ENCODE measurements around the gene LRRC61. TPM values are rescaled to one million over a fixed set of nuclear protein-coding genes. Genes with fewer than 3 reads are reported as not detected.

Gene LRRC61
- total RNA-seq, 2 experiments from 2014 or later: 12.8 to 14.9 TPM

GRCh38 chr7:150339409-150339809, 16.3 kb downstream of the LRRC61 start:
- Mint-ChIP-seq H3K4me1 (no peaks in the 10 kb centered on the region), H3K27ac (no peak overlapping the region), H3K36me3 (ENCODE audit: low read depth) (no peaks in the 10 kb centered on the region), H3K4me3 (no peak overlapping the region), H3K9me3 (peaks cover 5% of the 10 kb centered on the region), H3K27me3 (peaks cover 24% of the 10 kb centered on the region)
- no peak for DNase-seq
- ChIA-PET CTCF (interaction anchor here (1.1 kb wide), 1 partner anchor 99 kb away, joined by 3 read pairs; no protein-coding TSS in a partner anchor), POLR2A (no interaction called here)

GRCh38 chr7:150340024-150340749, 17.0 kb downstream of the LRRC61 start:
- Mint-ChIP-seq H3K4me3 (no peak overlapping the region), H3K27ac (no peak overlapping the region), H3K9me3 (peaks cover 5% of the 10 kb centered on the region), H3K27me3 (peaks cover 24% of the 10 kb centered on the region), H3K36me3 (ENCODE audit: low read depth) (no peaks in the 10 kb centered on the region), H3K4me1 (no peaks in the 10 kb centered on the region)
- ChIA-PET POLR2A (no interaction called here), CTCF (interaction anchor here (1.1 kb wide), 1 partner anchor 98 kb away, joined by 3 read pairs; no protein-coding TSS in a partner anchor)
- DNase-seq: no peak

GRCh38 chr7:150340875-150341262, 17.7 kb downstream of the LRRC61 start:
- ChIA-PET POLR2A (no interaction called here), CTCF (no interaction called here)
- H3K36me3 Mint-ChIP-seq (ENCODE audit: low read depth): no peaks in the 10 kb centered on the region
- peaks cover 24% of the 10 kb centered on the region for H3K27me3 Mint-ChIP-seq
- H3K27ac Mint-ChIP-seq: no peak overlapping the region
- H3K4me3 Mint-ChIP-seq: no peak overlapping the region
- no peak for DNase-seq
- no peaks in the 10 kb centered on the region for H3K4me1 Mint-ChIP-seq
- H3K9me3 Mint-ChIP-seq: peaks cover 5% of the 10 kb centered on the region

GRCh38 chr7:150341263-150342120, 18.3 kb downstream of the LRRC61 start, which contains the start of gene RARRES2:
RARRES2 (minus strand) TSS chr7:150341629; CDS start chr7:150340609, 1,020 bp downstream.
- POLR2A ChIA-PET: no interaction called here
- Mint-ChIP-seq H3K36me3 (ENCODE audit: low read depth) (no peaks in the 10 kb centered on the region), H3K9me3 (peaks cover 5% of the 10 kb centered on the region), H3K4me1 (no peaks in the 10 kb centered on the region), H3K4me3 (no peak within 1 kb of the TSS), H3K27ac (no peak within 1 kb of the TSS), H3K27me3 (peaks cover 28% of the 10 kb centered on the region)
- no peak for DNase-seq
- CTCF ChIA-PET: no interaction called here

GRCh38 chr7:150342121-150342408, 18.9 kb downstream of the LRRC61 start:
- Mint-ChIP-seq H3K27me3 (peaks cover 32% of the 10 kb centered on the region), H3K4me3 (no peak overlapping the region), H3K9me3 (peaks cover 5% of the 10 kb centered on the region), H3K4me1 (no peaks in the 10 kb centered on the region), H3K36me3 (ENCODE audit: low read depth) (no peaks in the 10 kb centered on the region), H3K27ac (no peak overlapping the region)
- CTCF ChIA-PET: no interaction called here
- POLR2A ChIA-PET: no interaction called here
- DNase-seq: no peak

GRCh38 chr7:150343225-150343624, 20.1 kb downstream of the LRRC61 start:
- Mint-ChIP-seq H3K4me3 (no peak overlapping the region), H3K27me3 (peaks cover 36% of the 10 kb centered on the region), H3K4me1 (no peaks in the 10 kb centered on the region), H3K36me3 (ENCODE audit: low read depth) (no peaks in the 10 kb centered on the region), H3K27ac (peak overlapping the region; percentile 48), H3K9me3 (peaks cover 5% of the 10 kb centered on the region)
- ChIA-PET POLR2A (no interaction called here), CTCF (interaction anchor here (0.6 kb wide), 1 partner anchor 128 kb away, joined by 3 read pairs; no protein-coding TSS in a partner anchor)
- no peak for DNase-seq

- Mint-ChIP-seq H3K9me3 (peaks cover 5% of the 10 kb centered on the region), H3K4me1 (no peaks in the 10 kb centered on the region), H3K27ac (no peak overlapping the region), H3K36me3 (ENCODE audit: low read depth) (no peaks in the 10 kb centered on the region), H3K27me3 (peaks cover 37% of the 10 kb centered on the region), H3K4me3 (no peak overlapping the region)
- ChIA-PET CTCF (interaction anchor here (0.6 kb wide), 1 partner anchor 24 kb away, joined by 3 read pairs; no protein-coding TSS in a partner anchor), POLR2A (no interaction called here)
- no peak for DNase-seq
Measured at GRCh38 chr7:150344299-150344698, 21.1 kb downstream of the LRRC61 start.

- H3K36me3 Mint-ChIP-seq (ENCODE audit: low read depth): no peaks in the 10 kb centered on the region
- ChIA-PET CTCF (interaction anchor here (0.6 kb wide), 1 partner anchor 25 kb away, joined by 3 read pairs; no protein-coding TSS in a partner anchor), POLR2A (no interaction called here)
- peaks cover 5% of the 10 kb centered on the region for H3K9me3 Mint-ChIP-seq
- peaks cover 33% of the 10 kb centered on the region for H3K27me3 Mint-ChIP-seq
- no peaks in the 10 kb centered on the region for H3K4me1 Mint-ChIP-seq
- H3K27ac Mint-ChIP-seq: no peak overlapping the region
- H3K4me3 Mint-ChIP-seq: no peak overlapping the region
- DNase-seq: no peak
Measured at GRCh38 chr7:150345012-150345411, 21.9 kb downstream of the LRRC61 start.

GRCh38 chr7:150346922-150347321, 23.8 kb downstream of the LRRC61 start:
- Mint-ChIP-seq H3K27me3 (peaks cover 34% of the 10 kb centered on the region), H3K4me1 (no peaks in the 10 kb centered on the region), H3K36me3 (ENCODE audit: low read depth) (no peaks in the 10 kb centered on the region), H3K9me3 (peaks cover 5% of the 10 kb centered on the region), H3K27ac (no peak overlapping the region), H3K4me3 (no peak overlapping the region)
- no peak for DNase-seq
- POLR2A ChIA-PET: no interaction called here
- CTCF ChIA-PET: interaction anchor here (1.3 kb wide), 1 partner anchor 8 kb away, joined by 3 read pairs; no protein-coding TSS in a partner anchor

- H3K4me3 Mint-ChIP-seq: no peak overlapping the region
- H3K27me3 Mint-ChIP-seq: peaks cover 12% of the 10 kb centered on the region
- H3K9me3 Mint-ChIP-seq: no peaks in the 10 kb centered on the region
- no peak overlapping the region for H3K27ac Mint-ChIP-seq
- no peak for DNase-seq
- CTCF ChIA-PET: no interaction called here
- POLR2A ChIA-PET: no interaction called here
- H3K36me3 Mint-ChIP-seq (ENCODE audit: low read depth): no peaks in the 10 kb centered on the region
- peaks cover 7% of the 10 kb centered on the region for H3K4me1 Mint-ChIP-seq
Measured at GRCh38 chr7:150351587-150352194, 28.5 kb downstream of the LRRC61 start.

GRCh38 chr7:150355666-150356059, 32.5 kb downstream of the LRRC61 start:
- no peaks in the 10 kb centered on the region for H3K36me3 Mint-ChIP-seq (ENCODE audit: low read depth)
- H3K4me1 Mint-ChIP-seq: peaks cover 39% of the 10 kb centered on the region
- no peak for DNase-seq
- H3K4me3 Mint-ChIP-seq: no peak overlapping the region
- ChIA-PET CTCF (interaction anchor here (0.6 to 1.7 kb wide), 6 partner anchors 11 to 370 kb away, joined by 3 to 7 read pairs (median 4); no protein-coding TSS in a partner anchor), POLR2A (no interaction called here)
- H3K27ac Mint-ChIP-seq: no peak overlapping the region
- peaks cover 5% of the 10 kb centered on the region for H3K27me3 Mint-ChIP-seq
- H3K9me3 Mint-ChIP-seq: peaks cover 4% of the 10 kb centered on the region

GRCh38 chr7:150356265-150356897, 33.2 kb downstream of the LRRC61 start:
- ChIA-PET CTCF (interaction anchor here (0.6 to 1.7 kb wide), 6 partner anchors 8 to 369 kb away, joined by 3 to 7 read pairs (median 4); no protein-coding TSS in a partner anchor), POLR2A (no interaction called here)
- peak; percentile 42 for DNase-seq
- Mint-ChIP-seq H3K9me3 (peaks cover 4% of the 10 kb centered on the region), H3K27me3 (peaks cover 4% of the 10 kb centered on the region), H3K4me3 (no peak overlapping the region), H3K27ac (peak overlapping the region; percentile 61), H3K36me3 (ENCODE audit: low read depth) (no peaks in the 10 kb centered on the region), H3K4me1 (peaks cover 39% of the 10 kb centered on the region)

Measured in activated CD4-positive, alpha-beta T cell treated with anti-CD3 and anti-CD28 coated beads, Interleukin-2, amount 10 ng/mL, durations not matched to agents 7 days and 5 days (primary cell).